Endothelial cell of umbilical vein (primary cell): ENCODE results near the gene CDH23. TPM values are rescaled to one million over a fixed set of nuclear protein-coding genes. Genes with fewer than 3 reads are reported as not detected.

ENCODE experiments used
- BruUV-seq: library from RNA; stranded (reverse); fragments of 400-500 nt; replicated peaks from 2 replicates; lab custom pipeline; 2021; lab: Mats Ljungman, UMichigan
- CTCF ChIA-PET: fragments of 300-600, 350-600 bp; sonication (Branson Sonifier 250); formaldehyde crosslinking; loops from one replicate; lab custom pipeline; 2021; ENCODE audit warnings: antibody characterized with exemption, inconsistent platforms; lab: Charles Lee
- POLR2A ChIA-PET: fragments of 300-600, 350-600 bp; sonication (Branson Sonifier 250); formaldehyde crosslinking; loops from one replicate; lab custom pipeline; 2021; ENCODE audit warnings: antibody characterized with exemption, inconsistent platforms; lab: Charles Lee
- DNase-seq: peaks from one replicate; pipeline ENCODE4 v3.0.0-alpha.2; 2011; ENCODE audit warnings: low read depth, low spot score
- FAIRE-seq: peaks from 2 replicates; lab custom pipeline; 2011; peaks lifted over from hg19 to GRCh38; lab: Jason Lieb, UNC
- H2AFZ ChIP-seq: 2 replicates; pipeline ENCODE4 v1.6.0; 2012; ENCODE audit warnings: low read depth, low read length, control low read depth, inconsistent platforms
- H3K27ac ChIP-seq: 2 replicates; pipeline ENCODE4 v1.5.1; 2011; ENCODE audit warnings: low read depth, mild to moderate bottlenecking, control low read depth, low read length, moderate library complexity; ENCODE audit not compliant: insufficient read depth
- H3K27me3 ChIP-seq, 2 experiments: 2 replicates each; pipeline versions ENCODE4 v1.6.0 to v1.6.1; 2011; ENCODE audit warnings: low read length in 2 of 2, mixed read lengths in 1 of 2; ENCODE audit not compliant: control insufficient read depth in 2 of 2, insufficient read depth in 2 of 2
- H3K36me3 ChIP-seq, 2 experiments: 2 replicates in 1 of 2; 3 replicates in 1 of 2; pipeline ENCODE4 v1.5.1; 2011; ENCODE audit warnings: low read length in 2 of 2, mild to moderate bottlenecking in 1 of 2, moderate library complexity in 1 of 2; ENCODE audit not compliant: control insufficient read depth in 2 of 2, insufficient read depth in 2 of 2; ENCODE audit errors: extremely low read depth in 1 of 2
- H3K4me1 ChIP-seq: 3 replicates; pipeline ENCODE4 v1.5.1; 2011; ENCODE audit warnings: mild to moderate bottlenecking, low read length; ENCODE audit not compliant: control insufficient read depth, insufficient read depth; ENCODE audit errors: extremely low read depth
- H3K4me2 ChIP-seq: 2 replicates; pipeline ENCODE4 v1.6.1; 2011; ENCODE audit warnings: low read length, control low read depth, mixed read lengths; ENCODE audit not compliant: insufficient read depth
- H3K4me3 ChIP-seq, 3 experiments: fragments of 200-600 bp in 1 of 3; sonication (generic), shearing (Covaris generic) in 1 of 3; replicated peaks in 1 of 3; 2 replicates each; pipeline ENCODE4 v1.5.1; 2011 to 2016; ENCODE audit warnings: control low read depth in 3 of 3, low read length in 3 of 3, mild to moderate bottlenecking in 2 of 3, inconsistent platforms in 1 of 3, low read depth in 1 of 3, moderate library complexity in 1 of 3; ENCODE audit not compliant: insufficient read depth in 1 of 3
- H3K79me2 ChIP-seq: 2 replicates; pipeline ENCODE4 v1.6.0; 2012; ENCODE audit warnings: low read length, inconsistent platforms; ENCODE audit not compliant: control insufficient read depth, insufficient read depth
- H3K9ac ChIP-seq: replicated peaks from 2 replicates; pipeline ENCODE3; 2011; ENCODE audit warnings: low read length, control low read depth; ENCODE audit not compliant: insufficient read depth; ENCODE audit errors: extremely low read depth
- H3K9me1 ChIP-seq: replicated peaks from 3 replicates; pipeline ENCODE4 v1.6.0; 2011; ENCODE audit warnings: mild to moderate bottlenecking, low read length; ENCODE audit not compliant: control insufficient read depth, insufficient read depth; ENCODE audit errors: extremely low read depth
- H3K9me3 ChIP-seq: replicated peaks from 2 replicates; pipeline ENCODE4 v1.5.1; 2012; ENCODE audit warnings: low read length, inconsistent platforms; ENCODE audit not compliant: control insufficient read depth, insufficient read depth
- H4K20me1 ChIP-seq: replicated peaks from 2 replicates; pipeline ENCODE3; 2011; ENCODE audit warnings: mild to moderate bottlenecking, low read length; ENCODE audit not compliant: control insufficient read depth, insufficient read depth; ENCODE audit errors: extremely low read depth
- EZH2 ChIP-seq: IDR thresholded peaks from 2 replicates; pipeline ENCODE4 v1.6.1; 2012; ENCODE audit warnings: borderline replicate concordance, low read depth, mild to moderate bottlenecking, moderate library complexity, low read length, inconsistent platforms; ENCODE audit not compliant: severe bottlenecking
- FOS ChIP-seq: IDR thresholded peaks from 2 replicates; pipeline ENCODE4 v1.6.1; 2011; ENCODE audit warnings: mild to moderate bottlenecking, low read length, moderate library complexity, borderline replicate concordance; ENCODE audit not compliant: insufficient read depth
- GATA2 ChIP-seq: IDR thresholded peaks from 2 replicates; pipeline ENCODE4 v1.7.0; 2011; ENCODE audit warnings: low read depth, mild to moderate bottlenecking, moderate library complexity, mixed read lengths, low read length; ENCODE audit not compliant: insufficient read length, insufficient read depth
- JUN ChIP-seq: IDR thresholded peaks from 2 replicates; pipeline ENCODE4 v1.6.1; 2011; ENCODE audit warnings: borderline replicate concordance, low read depth; ENCODE audit not compliant: insufficient read length, insufficient read depth
- MYC ChIP-seq: IDR thresholded peaks from one replicate; pipeline ENCODE4 v1.6.1; 2011; ENCODE audit warnings: mild to moderate bottlenecking, low read depth, low read length
- POLR2A ChIP-seq: IDR thresholded peaks from 2 replicates; pipeline ENCODE4 v1.6.1; 2012; ENCODE audit warnings: low read depth, mild to moderate bottlenecking, control low read depth, low read length
- POLR2AphosphoS5 ChIP-seq: IDR thresholded peaks from 2 replicates; pipeline ENCODE4 v1.6.1; 2012; ENCODE audit warnings: low read depth, mild to moderate bottlenecking, control low read depth, low read length, moderate library complexity; ENCODE audit not compliant: insufficient read depth
- dilution Hi-C: fragments of 300-500 bp; cut with MboI; formaldehyde crosslinking; loops from one replicate; pipeline ENCODE4 v1.15.0; 2019; ENCODE audit warnings: low sequenced_read_pairs; ENCODE audit not compliant: extremely low pct_ligation_motif_present
- intact Hi-C: fragments of 100-400 bp; cut with micrococcal nuclease; formaldehyde crosslinking; loops from one replicate; pipeline ENCODE4 v1.10.0; 2022
- polyA plus RNA-seq, 4 experiments: library from polyadenylated mRNA; depleted of rRNA in 3 of 4; stranded (reverse) in 3 of 4; unstranded in 1 of 4; fragments of >200 nt; gene quantifications; 2 replicates each; pipeline versions ENCODE4 v1.2.1 to v1.2.3, GENCODE V29; 2011 to 2012; ENCODE audit warnings: missing spikeins in 1 of 4
- total RNA-seq: library from RNA; stranded (reverse); gene quantifications from 2 replicates; pipeline ENCODE4 v1.2.3, GENCODE V29; 2021
- TF ChIP-seq, protein P1 (sequence below): IDR thresholded peaks from 2 replicates; pipeline ENCODE4 v1.6.1; 2011; ENCODE audit not compliant: insufficient read depth, insufficient read length
- TF ChIP-seq, protein P2 (sequence below), 2 donors: IDR thresholded peaks; 1 replicate in 1 of 2; 2 replicates in 1 of 2; pipeline ENCODE4 v1.5.1; 2011; ENCODE audit warnings: low read length in 2 of 2, mild to moderate bottlenecking in 2 of 2, moderate library complexity in 2 of 2, control low read depth in 1 of 2, inconsistent platforms in 1 of 2, low read depth in 1 of 2; ENCODE audit not compliant: insufficient read depth in 1 of 2; ENCODE audit errors: extremely low read depth in 1 of 2

CDH23 gene
- total and polyA plus RNA-seq, 2 donors (not counting 3 experiments of a cell fraction or from before 2014, with no cell fraction given): not detected

DNA sequence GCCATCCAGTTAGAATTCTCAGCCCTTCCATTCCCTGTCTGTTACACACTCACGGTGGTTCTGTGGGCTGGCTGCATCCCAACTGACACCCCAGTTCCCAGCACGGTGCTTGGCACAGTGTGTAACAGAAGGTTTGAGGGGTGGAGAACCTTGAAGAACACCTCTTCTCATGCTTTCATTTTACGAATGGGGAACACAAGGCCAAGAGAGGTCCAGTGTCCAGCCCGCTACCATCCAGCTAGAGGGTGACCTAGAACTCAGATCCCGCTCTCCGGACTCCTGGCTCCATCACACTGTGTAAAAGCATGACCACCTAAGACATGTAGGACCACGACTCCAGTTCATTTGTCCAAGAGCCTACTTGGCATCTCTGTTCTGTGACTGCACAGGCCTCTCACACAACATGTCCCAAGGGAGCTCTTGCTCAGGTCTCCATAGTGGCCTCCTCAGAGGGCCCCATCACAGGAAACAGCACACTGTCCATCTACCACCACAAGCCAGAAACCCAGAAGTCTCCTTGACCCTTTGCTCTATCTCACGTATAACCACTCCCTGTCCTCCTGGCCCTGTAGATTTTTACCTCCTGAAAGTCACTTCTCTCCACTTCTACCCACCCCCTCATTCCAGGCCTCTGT, 2.8 kb upstream of the CDH23 start:
- H3K79me2 ChIP-seq: no peaks in the 10 kb centered on the region
- H3K4me1 ChIP-seq: no peaks in the 10 kb centered on the region
- H3K4me2 ChIP-seq: no peak overlapping the region
- DNase-seq (no peak), FAIRE-seq (no peak)
- BruUV-seq: no TSS peak
- peaks cover 45 to 62% of the 10 kb centered on the region in 2 experiments for H3K27me3 ChIP-seq
- intact Hi-C loops (no loop called here), dilution Hi-C loops (no loop called here)
- no peaks in the 10 kb centered on the region for H3K9me1 ChIP-seq
- no peak overlapping the region for H2AFZ ChIP-seq
- ChIA-PET POLR2A (no interaction called here), CTCF (interaction anchor here (1.3 kb wide), 1 partner anchor 176 kb away, joined by 3 read pairs; no protein-coding TSS in a partner anchor)
- H3K36me3 ChIP-seq: no peaks in the 10 kb centered on the region
- H3K9ac ChIP-seq: no peak overlapping the region
- no peak overlapping the region for H3K4me3 ChIP-seq
- no peaks in the 10 kb centered on the region for H3K9me3 ChIP-seq
- no peak overlapping the region for H3K27ac ChIP-seq
- H4K20me1 ChIP-seq: no peaks in the 10 kb centered on the region
- TF ChIP-seq MYC (no peak), JUN (no peak), GATA2 (no peak), POLR2A (no peak), FOS (no peak), POLR2AphosphoS5 (no peak), EZH2 (no peak)
- TF ChIP-seq, protein P1, sequence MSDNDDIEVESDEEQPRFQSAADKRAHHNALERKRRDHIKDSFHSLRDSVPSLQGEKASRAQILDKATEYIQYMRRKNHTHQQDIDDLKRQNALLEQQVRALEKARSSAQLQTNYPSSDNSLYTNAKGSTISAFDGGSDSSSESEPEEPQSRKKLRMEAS: no peak
- TF ChIP-seq, protein P2, sequence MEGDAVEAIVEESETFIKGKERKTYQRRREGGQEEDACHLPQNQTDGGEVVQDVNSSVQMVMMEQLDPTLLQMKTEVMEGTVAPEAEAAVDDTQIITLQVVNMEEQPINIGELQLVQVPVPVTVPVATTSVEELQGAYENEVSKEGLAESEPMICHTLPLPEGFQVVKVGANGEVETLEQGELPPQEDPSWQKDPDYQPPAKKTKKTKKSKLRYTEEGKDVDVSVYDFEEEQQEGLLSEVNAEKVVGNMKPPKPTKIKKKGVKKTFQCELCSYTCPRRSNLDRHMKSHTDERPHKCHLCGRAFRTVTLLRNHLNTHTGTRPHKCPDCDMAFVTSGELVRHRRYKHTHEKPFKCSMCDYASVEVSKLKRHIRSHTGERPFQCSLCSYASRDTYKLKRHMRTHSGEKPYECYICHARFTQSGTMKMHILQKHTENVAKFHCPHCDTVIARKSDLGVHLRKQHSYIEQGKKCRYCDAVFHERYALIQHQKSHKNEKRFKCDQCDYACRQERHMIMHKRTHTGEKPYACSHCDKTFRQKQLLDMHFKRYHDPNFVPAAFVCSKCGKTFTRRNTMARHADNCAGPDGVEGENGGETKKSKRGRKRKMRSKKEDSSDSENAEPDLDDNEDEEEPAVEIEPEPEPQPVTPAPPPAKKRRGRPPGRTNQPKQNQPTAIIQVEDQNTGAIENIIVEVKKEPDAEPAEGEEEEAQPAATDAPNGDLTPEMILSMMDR (IDR thresholded peaks at IDR 0.05; ENCODE audit: extremely low read depth in 1 of 2, insufficient read depth in 1 of 2, low read depth in 1 of 2, low read length in 2 of 2): no peak
